ENCODE results near the gene CES2. TPM values are rescaled to one million over a fixed set of nuclear protein-coding genes. Genes with fewer than 3 reads are reported as not detected.
A peak's percentile ranks its signal among the peaks of the same experiment; 100 is the strongest.
"Not testable (repeated sequence)": the region's sequence is repeated elsewhere in the genome, so short reads cannot be mapped to it uniquely, and the experiment has no call there.

Gene CES2
- total and polyA plus RNA-seq, 7 experiments from 2014 or later, result 29.2 to 64.7 (median 46.2) TPM

DNA sequence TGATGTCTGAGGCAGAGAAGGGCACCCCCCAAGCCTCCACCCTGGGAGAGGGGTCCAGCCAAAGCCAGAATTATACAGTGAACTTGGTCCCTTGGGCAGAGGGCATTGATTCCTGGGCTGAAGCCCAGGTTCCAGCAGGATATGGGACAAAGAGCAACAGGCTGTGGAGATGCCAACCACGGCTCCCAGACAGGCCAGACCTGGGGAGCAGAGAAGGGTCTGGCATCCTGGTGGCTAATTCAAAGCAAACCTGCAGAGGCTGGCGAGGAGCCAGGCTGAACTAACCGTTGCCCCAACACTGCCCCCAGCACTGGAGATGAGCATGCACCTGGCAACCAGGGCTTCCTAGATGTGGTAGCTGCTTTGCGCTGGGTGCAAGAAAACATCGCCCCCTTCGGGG, 28.7 kb downstream of the CES2 start:
- Histone ChIP-seq H3K9me3 (ENCODE audit: control insufficient read depth in 2 of 3, low read length in 3 of 3) (no peaks in the 10 kb centered on the region), H3K27me3 (ENCODE audit: control insufficient read depth in 2 of 2, insufficient read depth in 2 of 2, low read length in 2 of 2) (no peaks in the 10 kb centered on the region), H3K36me3 (ENCODE audit: control insufficient read depth in 2 of 3, insufficient read depth in 3 of 3, low read length in 3 of 3) (no peaks in the 10 kb centered on the region), H3K4me1 (ENCODE audit: control insufficient read depth in 2 of 2, insufficient read depth in 2 of 2, low read length in 2 of 2) (no peaks in the 10 kb centered on the region), H3K4me3 (ENCODE audit: low read length) (no peak overlapping the region), H3K27ac (ENCODE audit: low read depth, low read length) (no peak overlapping the region)
- ATAC-seq (no peak), DNase-seq (no peak)
- Mint-ChIP-seq H3K36me3 (no peaks in the 10 kb centered on the region), H3K27me3 (peaks cover 0 to 5% (median 0%) of the 10 kb centered on the region in 5 donors), H3K4me1 (peaks cover 2 to 20% (median 8%) of the 10 kb centered on the region in 7 donors), H3K9me3 (no peaks in the 10 kb centered on the region), H3K4me3 (no peak overlapping the region), H3K27ac (no peak overlapping the region)
- CTCF ChIA-PET, result no interaction called here
- intact Hi-C loops (cut with micrococcal nuclease), result no loop called here
- POLR2A ChIA-PET, result interaction anchor here (1.0 kb wide), 1 partner anchor 49 kb away, joined by 5 read pairs; no protein-coding TSS in a partner anchor

DNA sequence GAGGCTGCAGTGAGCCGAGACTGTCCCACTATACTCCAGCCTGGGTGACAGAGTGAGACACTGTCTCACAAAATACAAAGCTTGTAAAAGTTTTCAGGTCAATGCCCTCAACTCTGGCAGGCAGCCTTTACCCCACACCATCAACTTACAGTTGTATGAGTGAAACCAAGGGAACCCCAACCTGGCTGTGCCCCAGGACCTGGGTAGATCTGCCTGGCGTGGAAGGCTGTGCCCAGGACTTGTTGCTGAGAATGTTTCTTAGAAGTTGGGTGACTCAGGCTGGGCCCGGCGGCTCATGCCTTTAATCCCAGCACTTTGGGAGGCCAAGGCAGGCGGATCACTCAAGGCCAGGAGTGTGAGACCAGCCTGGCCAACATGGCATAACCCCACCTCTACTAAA, 33.5 kb downstream of the CES2 start:
- no peaks in the 10 kb centered on the region for H3K36me3 ChIP-seq (ENCODE audit: control insufficient read depth in 2 of 3, insufficient read depth in 3 of 3, low read length in 3 of 3)
- CTCF ChIA-PET, result no interaction called here
- intact Hi-C loops (cut with micrococcal nuclease), result no loop called here
- H3K4me3 Mint-ChIP-seq, result no peak overlapping the region
- H3K4me1 Mint-ChIP-seq, result peaks cover 0 to 3% (median 0%) of the 10 kb centered on the region in 7 donors
- H3K4me1 ChIP-seq (ENCODE audit: control insufficient read depth in 2 of 2, insufficient read depth in 2 of 2, low read length in 2 of 2), result no peaks in the 10 kb centered on the region
- POLR2A ChIA-PET, result no interaction called here
- H3K27me3 ChIP-seq (ENCODE audit: control insufficient read depth in 2 of 2, insufficient read depth in 2 of 2, low read length in 2 of 2), result no peaks in the 10 kb centered on the region
- no peaks in the 10 kb centered on the region for H3K9me3 ChIP-seq (ENCODE audit: control insufficient read depth in 2 of 3, low read length in 3 of 3)
- no peaks in the 10 kb centered on the region for H3K36me3 Mint-ChIP-seq
- no peak overlapping the region for H3K27ac Mint-ChIP-seq
- no peak overlapping the region for H3K4me3 ChIP-seq (ENCODE audit: low read length)
- ATAC-seq (no peak), DNase-seq (no peak)
- peaks cover 0 to 5% (median 0%) of the 10 kb centered on the region in 5 donors for H3K27me3 Mint-ChIP-seq
- H3K9me3 Mint-ChIP-seq, result no peaks in the 10 kb centered on the region
- no peak overlapping the region for H3K27ac ChIP-seq (ENCODE audit: low read depth, low read length)

DNA sequence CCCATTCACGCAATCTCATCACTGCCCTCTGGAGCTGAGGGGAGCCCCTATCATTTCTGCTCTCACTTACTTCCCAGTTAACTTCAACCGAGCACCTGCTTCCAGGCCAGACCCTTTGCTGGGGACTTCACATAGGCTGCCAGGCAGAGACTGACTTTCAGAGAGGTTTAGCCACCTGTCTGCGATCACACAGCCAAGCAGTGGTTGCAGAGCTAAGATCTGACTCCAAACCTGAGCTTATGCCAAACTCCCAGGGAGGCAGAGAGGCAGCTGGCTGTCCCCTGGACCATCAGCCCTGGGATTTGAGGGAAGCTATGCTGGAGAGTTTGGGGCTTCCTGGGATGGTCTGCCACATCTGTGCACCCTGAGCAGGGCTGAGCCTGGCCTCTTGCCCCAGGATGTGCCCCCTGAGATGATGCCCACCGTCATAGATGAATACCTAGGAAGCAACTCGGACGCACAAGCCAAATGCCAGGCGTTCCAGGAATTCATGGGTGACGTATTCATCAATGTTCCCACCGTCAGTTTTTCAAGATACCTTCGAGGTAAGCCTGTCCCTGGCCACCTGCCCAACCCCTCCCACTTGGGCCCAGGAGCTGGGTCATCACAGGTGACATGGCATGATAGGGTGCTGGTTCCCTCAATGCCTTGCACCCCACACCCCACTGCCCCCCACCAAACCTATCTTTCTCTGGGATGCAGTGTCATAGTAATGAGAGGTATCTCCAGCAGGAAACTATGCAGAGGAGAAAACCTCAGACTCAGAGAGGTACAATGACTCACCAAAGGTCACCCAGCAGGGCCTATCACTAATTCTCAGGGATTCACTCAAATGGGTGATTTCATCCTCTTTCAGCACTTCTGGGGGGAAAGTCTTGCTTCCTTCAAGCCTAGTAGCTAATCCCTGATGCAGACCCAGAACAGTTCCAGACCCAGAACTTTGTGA, 35.7 kb downstream of the CES2 start:
- H3K9me3 ChIP-seq (ENCODE audit: control insufficient read depth in 2 of 3, low read length in 3 of 3), result no peaks in the 10 kb centered on the region
- POLR2A ChIA-PET, result no interaction called here
- no peaks in the 10 kb centered on the region for H3K36me3 ChIP-seq (ENCODE audit: control insufficient read depth in 2 of 3, insufficient read depth in 3 of 3, low read length in 3 of 3)
- ATAC-seq (no peak), DNase-seq (no peak)
- intact Hi-C loops (cut with micrococcal nuclease), result no loop called here
- no peak overlapping the region for H3K4me3 Mint-ChIP-seq
- no peaks in the 10 kb centered on the region for H3K27me3 Mint-ChIP-seq
- H3K4me1 Mint-ChIP-seq, result peaks cover 0 to 17% (median 5%) of the 10 kb centered on the region in 7 donors
- H3K4me3 ChIP-seq (ENCODE audit: low read length), result no peak overlapping the region
- H3K36me3 Mint-ChIP-seq, result peaks cover 0 to 5% (median 0%) of the 10 kb centered on the region in 5 donors
- no peaks in the 10 kb centered on the region for H3K27me3 ChIP-seq (ENCODE audit: control insufficient read depth in 2 of 2, insufficient read depth in 2 of 2, low read length in 2 of 2)
- no peaks in the 10 kb centered on the region for H3K4me1 ChIP-seq (ENCODE audit: control insufficient read depth in 2 of 2, insufficient read depth in 2 of 2, low read length in 2 of 2)
- no peak overlapping the region for H3K27ac ChIP-seq (ENCODE audit: low read depth, low read length)
- CTCF ChIA-PET, result interaction anchor here (0.6 kb wide), 2 partner anchors 39 to 485 kb away, joined by 5 to 7 read pairs; no protein-coding TSS in a partner anchor
- no peak overlapping the region for H3K27ac Mint-ChIP-seq
- H3K9me3 Mint-ChIP-seq, result no peaks in the 10 kb centered on the region

DNA sequence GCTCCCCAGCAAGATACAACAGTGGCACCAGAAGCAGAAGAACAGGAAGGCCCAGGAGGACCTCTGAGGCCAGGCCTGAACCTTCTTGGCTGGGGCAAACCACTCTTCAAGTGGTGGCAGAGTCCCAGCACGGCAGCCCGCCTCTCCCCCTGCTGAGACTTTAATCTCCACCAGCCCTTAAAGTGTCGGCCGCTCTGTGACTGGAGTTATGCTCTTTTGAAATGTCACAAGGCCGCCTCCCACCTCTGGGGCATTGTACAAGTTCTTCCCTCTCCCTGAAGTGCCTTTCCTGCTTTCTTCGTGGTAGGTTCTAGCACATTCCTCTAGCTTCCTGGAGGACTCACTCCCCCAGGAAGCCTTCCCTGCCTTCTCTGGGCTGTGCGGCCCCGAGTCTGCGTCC, 37.7 kb downstream of the CES2 start:
- Histone ChIP-seq H3K4me1 (ENCODE audit: control insufficient read depth in 2 of 2, insufficient read depth in 2 of 2, low read length in 2 of 2) (no peaks in the 10 kb centered on the region), H3K36me3 (ENCODE audit: control insufficient read depth in 2 of 3, insufficient read depth in 3 of 3, low read length in 3 of 3) (no peaks in the 10 kb centered on the region), H3K9me3 (ENCODE audit: control insufficient read depth in 2 of 3, low read length in 3 of 3) (no peaks in the 10 kb centered on the region), H3K27ac (ENCODE audit: low read depth, low read length) (no peak overlapping the region), H3K27me3 (ENCODE audit: control insufficient read depth in 2 of 2, insufficient read depth in 2 of 2, low read length in 2 of 2) (no peaks in the 10 kb centered on the region), H3K4me3 (ENCODE audit: low read length) (no peak overlapping the region)
- peaks cover 0 to 3% (median 0%) of the 10 kb centered on the region in 5 donors for H3K27me3 Mint-ChIP-seq
- H3K27ac Mint-ChIP-seq, result no peak overlapping the region
- ChIA-PET POLR2A (no interaction called here), CTCF (no interaction called here)
- H3K4me3 Mint-ChIP-seq, result no peak overlapping the region
- H3K9me3 Mint-ChIP-seq, result no peaks in the 10 kb centered on the region
- H3K4me1 Mint-ChIP-seq, result peaks cover 0 to 33% (median 5%) of the 10 kb centered on the region in 7 donors
- ATAC-seq (no peak), DNase-seq (no peak)
- H3K36me3 Mint-ChIP-seq, result peaks cover 0 to 5% (median 0%) of the 10 kb centered on the region in 5 donors
- intact Hi-C loops (cut with micrococcal nuclease), result no loop called here

DNA sequence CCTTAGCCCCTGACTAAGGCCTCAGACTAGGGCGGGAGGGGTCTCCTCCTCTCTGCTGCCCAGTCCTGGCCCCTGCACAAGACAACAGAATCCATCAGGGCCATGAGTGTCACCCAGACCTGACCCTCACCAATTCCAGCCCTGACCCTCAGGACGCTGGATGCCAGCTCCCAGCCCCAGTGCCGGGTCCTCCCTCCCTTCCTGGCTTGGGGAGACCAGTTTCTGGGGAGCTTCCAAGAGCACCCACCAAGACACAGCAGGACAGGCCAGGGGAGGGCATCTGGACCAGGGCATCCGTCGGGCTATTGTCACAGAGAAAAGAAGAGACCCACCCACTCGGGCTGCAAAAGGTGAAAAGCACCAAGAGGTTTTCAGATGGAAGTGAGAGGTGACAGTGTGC, 38.4 kb downstream of the CES2 start:
- POLR2A ChIA-PET, result no interaction called here
- Histone ChIP-seq H3K9me3 (ENCODE audit: control insufficient read depth in 2 of 3, low read length in 3 of 3) (no peaks in the 10 kb centered on the region), H3K4me1 (ENCODE audit: control insufficient read depth in 2 of 2, insufficient read depth in 2 of 2, low read length in 2 of 2) (no peaks in the 10 kb centered on the region), H3K27ac (ENCODE audit: low read depth, low read length) (no peak overlapping the region), H3K4me3 (ENCODE audit: low read length) (no peak overlapping the region), H3K27me3 (ENCODE audit: control insufficient read depth in 2 of 2, insufficient read depth in 2 of 2, low read length in 2 of 2) (no peaks in the 10 kb centered on the region), H3K36me3 (ENCODE audit: control insufficient read depth in 2 of 3, insufficient read depth in 3 of 3, low read length in 3 of 3) (no peaks in the 10 kb centered on the region)
- H3K4me1 Mint-ChIP-seq, result peaks cover 0 to 40% (median 5%) of the 10 kb centered on the region in 7 donors
- no peaks in the 10 kb centered on the region for H3K9me3 Mint-ChIP-seq
- no peak for ATAC-seq
- intact Hi-C loops (cut with micrococcal nuclease), result no loop called here
- H3K27me3 Mint-ChIP-seq, result peaks cover 0 to 3% (median 0%) of the 10 kb centered on the region in 5 donors
- peaks cover 0 to 5% (median 0%) of the 10 kb centered on the region in 5 donors for H3K36me3 Mint-ChIP-seq
- no peak for DNase-seq
- H3K27ac Mint-ChIP-seq, result no peak overlapping the region
- no peak overlapping the region for H3K4me3 Mint-ChIP-seq
- CTCF ChIA-PET, result no interaction called here

DNA sequence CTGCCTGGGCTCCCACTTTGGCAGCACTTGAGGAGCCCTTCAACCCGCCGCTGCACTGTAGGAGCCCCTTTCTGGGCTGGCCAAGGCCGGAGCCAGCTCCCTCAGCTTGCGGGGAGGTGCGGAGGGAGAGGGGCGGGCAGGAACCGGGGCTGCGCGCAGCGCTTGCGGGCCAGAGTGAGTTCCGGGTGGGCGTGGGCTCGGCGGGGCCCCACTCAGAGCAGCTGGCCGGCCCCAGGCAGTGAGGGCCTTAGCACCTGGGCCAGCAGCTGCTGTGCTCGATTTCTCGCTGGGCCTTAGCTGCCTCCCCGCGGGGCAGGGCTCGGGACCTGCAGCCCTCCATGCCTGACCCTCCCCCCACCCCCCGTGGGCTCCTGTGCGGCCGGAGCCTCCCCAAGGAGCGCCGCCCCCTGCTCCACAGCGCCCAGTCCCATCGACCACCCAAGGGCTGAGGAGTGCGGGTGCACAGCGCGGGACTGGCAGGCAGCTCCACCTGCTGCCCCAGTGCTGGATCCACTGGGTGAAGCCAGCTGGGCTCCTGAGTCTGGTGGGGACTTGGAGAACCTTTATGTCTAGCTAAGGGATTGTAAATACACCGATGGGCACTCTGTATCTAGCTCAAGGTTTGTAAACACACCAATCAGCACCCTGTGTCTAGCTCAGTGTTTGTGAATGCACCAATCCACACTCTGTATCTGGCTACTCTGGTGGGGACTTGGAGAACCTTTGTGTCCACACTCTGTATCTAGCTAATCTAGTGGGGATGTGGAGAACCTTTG, 39.0 kb downstream of the CES2 start:
- H3K36me3 ChIP-seq (ENCODE audit: control insufficient read depth in 2 of 3, insufficient read depth in 3 of 3, low read length in 3 of 3); H3K9me3 ChIP-seq (ENCODE audit: control insufficient read depth in 2 of 3, low read length in 3 of 3); intact Hi-C loops (cut with micrococcal nuclease); H3K27me3 Mint-ChIP-seq; ATAC-seq; H3K27ac ChIP-seq (ENCODE audit: low read depth, low read length); H3K4me1 ChIP-seq (ENCODE audit: control insufficient read depth in 2 of 2, insufficient read depth in 2 of 2, low read length in 2 of 2); H3K9me3 Mint-ChIP-seq; H3K4me3 ChIP-seq (ENCODE audit: low read length); H3K27me3 ChIP-seq (ENCODE audit: control insufficient read depth in 2 of 2, insufficient read depth in 2 of 2, low read length in 2 of 2); H3K36me3 Mint-ChIP-seq; DNase-seq: not testable (repeated sequence)
- H3K4me1 Mint-ChIP-seq, result peaks cover 0 to 46% (median 5%) of the 10 kb centered on the region in 7 donors
- H3K27ac Mint-ChIP-seq, result peak overlapping the region in 2 of 9 donors; percentile 28 to 85
- ChIA-PET POLR2A (interaction anchor here (1.9 kb wide), 1 partner anchor 54 kb away, joined by 5 read pairs; no protein-coding TSS in a partner anchor), CTCF (interaction anchor here (0.6 kb wide), 1 partner anchor 172 kb away, joined by 3 read pairs; no protein-coding TSS in a partner anchor)
- H3K4me3 Mint-ChIP-seq, result peak overlapping the region in 8 of 10 donors; percentile 61 to 83 (median 79)
